K562 (cell line): ENCODE measurements around the gene MLST8. TPM values are rescaled to one million over a fixed set of nuclear protein-coding genes. Genes with fewer than 3 reads are reported as not detected.

Experiments used
- RAD21 ChIP-seq, 2 experiments: fragments of 250-450 bp in 1 of 2; fragments of 450-650 bp in 1 of 2; sonication (Bioruptor Pico) in 1 of 2; formaldehyde crosslinking in 1 of 2; IDR thresholded peaks in 1 of 2; conservative IDR thresholded peaks in 1 of 2; 2 replicates each; pipeline versions ENCODE4 v1.4.0 to v1.8.0; 2020 to 2022; ENCODE audit warnings: mild to moderate bottlenecking in 2 of 2, moderate library complexity in 1 of 2
- SIN3B ChIP-seq: fragments of 450-650 bp; IDR thresholded peaks from 2 replicates; pipeline ENCODE4 v1.6.1; 2017; ENCODE audit warnings: low read depth, mild to moderate bottlenecking, moderate library complexity
- ZNF324 ChIP-seq: fragments of 250-450 bp; sonication (Bioruptor Pico); IDR thresholded peaks from 2 replicates; pipeline ENCODE4 v1.4.0; 2020; ENCODE audit warnings: mild to moderate bottlenecking
- ZNF695 ChIP-seq: fragments of 450-650 bp; formaldehyde crosslinking; IDR thresholded peaks from 2 replicates; pipeline ENCODE4 v1.4.0; 2020; ENCODE audit warnings: mild to moderate bottlenecking, moderate library complexity
- polyA plus RNA-seq, 8 experiments: library from polyadenylated mRNA; depleted of rRNA in 4 of 8; stranded (reverse) in 5 of 8; unstranded in 3 of 8; fragments of >200 nt; fragmentation: Nextera tagmentation in 2 of 8; fragmentation: Illumina TruSeq in 1 of 8; extraction: Ambion mirVana in 2 of 8; extraction: Trizol in 1 of 8; gene quantifications; 2 replicates each; pipeline versions ENCODE4 v1.2.1 to v1.2.3, GENCODE V29; 2011 to 2014; ENCODE audit warnings: inconsistent platforms in 1 of 8, missing spikeins in 1 of 8
- total RNA-seq, 7 experiments: library from RNA; depleted of rRNA in 6 of 7; stranded (reverse); fragments of >200 nt in 6 of 7; fragmentation: Illumina TruSeq in 2 of 7; extraction: Trizol in 2 of 7; gene quantifications; 2 replicates each; pipeline versions ENCODE4 v1.2.1 to v1.2.3, GENCODE V29; 2011 to 2021; ENCODE audit warnings: low replicate concordance in 1 of 7
- TF ChIP-seq, protein P1 (sequence below), 3 experiments: fragments of 200-800 bp in 1 of 3; fragments of 250-450 bp in 1 of 3; fragments of 450-650 bp in 1 of 3; sonication (Bioruptor Pico) in 1 of 3; sonication (Bioruptor generic) in 1 of 3; formaldehyde crosslinking in 1 of 3; IDR thresholded peaks; 2 replicates each; pipeline versions ENCODE4 v1.6.1 to v1.8.0; 2016 to 2022; ENCODE audit warnings: mild to moderate bottlenecking in 2 of 3, missing genetic modification characterization in 2 of 3, missing compliant biosample characterization in 1 of 3, moderate library complexity in 1 of 3
- TF ChIP-seq, protein P2 (sequence below): fragments of 200-800 bp; sonication (Bioruptor generic); IDR thresholded peaks from 2 replicates; pipeline ENCODE4 v1.6.1; 2017; ENCODE audit warnings: missing genetic modification characterization, missing compliant biosample characterization
- TF ChIP-seq, protein P3 (sequence below): fragments of 450-650 bp; IDR thresholded peaks from 2 replicates; pipeline ENCODE4 v1.6.1; 2018; ENCODE audit not compliant: partially characterized antibody

Gene MLST8
- total and polyA plus RNA-seq, 9 of the 15 experiments (the other 6 are each of a cell fraction or from before 2014, with no cell fraction given): 1.5 to 116 (median 43.3) TPM

DNA sequence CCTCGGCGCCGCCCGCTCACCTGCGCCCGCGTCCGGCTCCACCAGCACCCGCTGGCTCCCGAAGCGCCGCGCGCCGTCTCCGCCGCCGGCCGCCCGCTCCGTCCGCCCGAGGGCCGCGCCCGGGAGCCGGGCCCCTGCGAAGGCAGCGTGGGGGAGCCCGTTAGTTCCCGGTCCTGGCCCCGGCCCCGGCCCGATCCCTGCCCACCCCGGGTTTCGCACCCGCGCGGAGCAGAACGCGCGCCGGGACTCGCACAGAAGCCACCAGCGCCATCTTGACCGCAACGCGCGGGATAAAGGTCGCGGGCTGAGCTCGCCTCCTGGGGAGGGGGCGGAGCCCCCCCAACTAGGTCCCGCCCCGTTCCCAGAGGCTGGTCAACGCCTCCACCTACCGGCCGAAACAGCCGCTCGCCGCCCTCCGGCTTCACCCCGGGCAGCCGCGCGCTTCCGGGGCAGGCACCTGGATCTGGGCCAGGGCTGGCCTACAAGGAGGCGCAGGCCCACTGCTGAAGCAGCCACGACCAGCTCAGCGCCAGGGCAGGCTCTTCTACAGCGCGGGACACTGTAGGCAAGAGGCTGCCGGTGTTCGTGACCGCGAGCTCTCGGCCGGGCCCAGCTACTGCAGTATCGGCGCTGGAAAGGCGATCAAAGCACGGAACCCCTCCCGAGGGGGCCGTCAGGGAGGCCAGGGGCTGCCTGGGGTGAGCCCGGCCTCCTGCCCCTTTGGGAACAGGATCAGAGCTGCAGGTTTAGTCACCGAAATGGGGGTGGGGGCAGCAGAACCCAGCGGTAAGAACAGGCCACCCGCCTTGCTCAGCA lies 46.2 kb downstream of the MLST8 start, which contains the start of gene ECI1 (continued):
- TF ChIP-seq ZNF695 (CRISPR knock-in tag): no peak
- TF ChIP-seq RAD21 (CRISPR knock-in tag; conservative IDR thresholded peaks at IDR 0.05 in 1 of 2, IDR thresholded peaks at IDR 0.05 in 1 of 2): peak; percentile 82 to 85
- TF ChIP-seq, protein P1, sequence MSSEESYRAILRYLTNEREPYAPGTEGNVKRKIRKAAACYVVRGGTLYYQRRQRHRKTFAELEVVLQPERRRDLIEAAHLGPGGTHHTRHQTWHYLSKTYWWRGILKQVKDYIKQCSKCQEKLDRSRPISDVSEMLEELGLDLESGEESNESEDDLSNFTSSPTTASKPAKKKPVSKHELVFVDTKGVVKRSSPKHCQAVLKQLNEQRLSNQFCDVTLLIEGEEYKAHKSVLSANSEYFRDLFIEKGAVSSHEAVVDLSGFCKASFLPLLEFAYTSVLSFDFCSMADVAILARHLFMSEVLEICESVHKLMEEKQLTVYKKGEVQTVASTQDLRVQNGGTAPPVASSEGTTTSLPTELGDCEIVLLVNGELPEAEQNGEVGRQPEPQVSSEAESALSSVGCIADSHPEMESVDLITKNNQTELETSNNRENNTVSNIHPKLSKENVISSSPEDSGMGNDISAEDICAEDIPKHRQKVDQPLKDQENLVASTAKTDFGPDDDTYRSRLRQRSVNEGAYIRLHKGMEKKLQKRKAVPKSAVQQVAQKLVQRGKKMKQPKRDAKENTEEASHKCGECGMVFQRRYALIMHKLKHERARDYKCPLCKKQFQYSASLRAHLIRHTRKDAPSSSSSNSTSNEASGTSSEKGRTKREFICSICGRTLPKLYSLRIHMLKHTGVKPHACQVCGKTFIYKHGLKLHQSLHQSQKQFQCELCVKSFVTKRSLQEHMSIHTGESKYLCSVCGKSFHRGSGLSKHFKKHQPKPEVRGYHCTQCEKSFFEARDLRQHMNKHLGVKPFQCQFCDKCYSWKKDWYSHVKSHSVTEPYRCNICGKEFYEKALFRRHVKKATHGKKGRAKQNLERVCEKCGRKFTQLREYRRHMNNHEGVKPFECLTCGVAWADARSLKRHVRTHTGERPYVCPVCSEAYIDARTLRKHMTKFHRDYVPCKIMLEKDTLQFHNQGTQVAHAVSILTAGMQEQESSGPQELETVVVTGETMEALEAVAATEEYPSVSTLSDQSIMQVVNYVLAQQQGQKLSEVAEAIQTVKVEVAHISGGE (CRISPR knock-in tag; IDR thresholded peaks at IDR 0.05): peak in 1 of 3 experiments; percentile 62; a peak in 1 of 6 replicates
- no peak for TF ChIP-seq ZNF324 (CRISPR knock-in tag)
- TF ChIP-seq, protein P2, sequence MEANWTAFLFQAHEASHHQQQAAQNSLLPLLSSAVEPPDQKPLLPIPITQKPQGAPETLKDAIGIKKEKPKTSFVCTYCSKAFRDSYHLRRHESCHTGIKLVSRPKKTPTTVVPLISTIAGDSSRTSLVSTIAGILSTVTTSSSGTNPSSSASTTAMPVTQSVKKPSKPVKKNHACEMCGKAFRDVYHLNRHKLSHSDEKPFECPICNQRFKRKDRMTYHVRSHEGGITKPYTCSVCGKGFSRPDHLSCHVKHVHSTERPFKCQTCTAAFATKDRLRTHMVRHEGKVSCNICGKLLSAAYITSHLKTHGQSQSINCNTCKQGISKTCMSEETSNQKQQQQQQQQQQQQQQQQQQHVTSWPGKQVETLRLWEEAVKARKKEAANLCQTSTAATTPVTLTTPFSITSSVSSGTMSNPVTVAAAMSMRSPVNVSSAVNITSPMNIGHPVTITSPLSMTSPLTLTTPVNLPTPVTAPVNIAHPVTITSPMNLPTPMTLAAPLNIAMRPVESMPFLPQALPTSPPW (CRISPR knock-in tag): peak; percentile 96
- TF ChIP-seq, protein P3, sequence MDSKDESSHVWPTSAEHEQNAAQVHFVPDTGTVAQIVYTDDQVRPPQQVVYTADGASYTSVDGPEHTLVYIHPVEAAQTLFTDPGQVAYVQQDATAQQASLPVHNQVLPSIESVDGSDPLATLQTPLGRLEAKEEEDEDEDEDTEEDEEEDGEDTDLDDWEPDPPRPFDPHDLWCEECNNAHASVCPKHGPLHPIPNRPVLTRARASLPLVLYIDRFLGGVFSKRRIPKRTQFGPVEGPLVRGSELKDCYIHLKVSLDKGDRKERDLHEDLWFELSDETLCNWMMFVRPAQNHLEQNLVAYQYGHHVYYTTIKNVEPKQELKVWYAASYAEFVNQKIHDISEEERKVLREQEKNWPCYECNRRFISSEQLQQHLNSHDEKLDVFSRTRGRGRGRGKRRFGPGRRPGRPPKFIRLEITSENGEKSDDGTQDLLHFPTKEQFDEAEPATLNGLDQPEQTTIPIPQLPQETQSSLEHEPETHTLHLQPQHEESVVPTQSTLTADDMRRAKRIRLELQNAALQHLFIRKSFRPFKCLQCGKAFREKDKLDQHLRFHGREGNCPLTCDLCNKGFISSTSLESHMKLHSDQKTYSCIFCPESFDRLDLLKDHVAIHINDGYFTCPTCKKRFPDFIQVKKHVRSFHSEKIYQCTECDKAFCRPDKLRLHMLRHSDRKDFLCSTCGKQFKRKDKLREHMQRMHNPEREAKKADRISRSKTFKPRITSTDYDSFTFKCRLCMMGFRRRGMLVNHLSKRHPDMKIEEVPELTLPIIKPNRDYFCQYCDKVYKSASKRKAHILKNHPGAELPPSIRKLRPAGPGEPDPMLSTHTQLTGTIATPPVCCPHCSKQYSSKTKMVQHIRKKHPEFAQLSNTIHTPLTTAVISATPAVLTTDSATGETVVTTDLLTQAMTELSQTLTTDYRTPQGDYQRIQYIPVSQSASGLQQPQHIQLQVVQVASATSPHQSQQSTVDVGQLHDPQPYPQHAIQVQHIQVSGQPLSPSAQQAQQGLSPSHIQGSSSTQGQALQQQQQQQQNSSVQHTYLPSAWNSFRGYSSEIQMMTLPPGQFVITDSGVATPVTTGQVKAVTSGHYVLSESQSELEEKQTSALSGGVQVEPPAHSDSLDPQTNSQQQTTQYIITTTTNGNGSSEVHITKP: peak; percentile 19
- peak; percentile 84; the same call in 1 of the 2 replicates for TF ChIP-seq SIN3B
